ENCODE data around the gene NRG3.

Gene NRG3

GRCh38 chr10:82171899-82172298 lies 296.9 kb downstream of the NRG3 start:
- no peak for DNase-seq (ENCODE audit: low read depth, low spot score)
- no peak overlapping the region for H3K4me3 ChIP-seq (ENCODE audit: low read length)

GRCh38 chr10:82176587-82176986 lies 301.6 kb downstream of the NRG3 start:
- H3K4me3 ChIP-seq (ENCODE audit: low read length) = no peak overlapping the region
- DNase-seq (ENCODE audit: low read depth, low spot score) = no peak

GRCh38 chr10:82190432-82191260 lies 315.7 kb downstream of the NRG3 start:
- no peak for DNase-seq (ENCODE audit: low read depth, low spot score)
- H3K4me3 ChIP-seq (ENCODE audit: low read length) = no peak overlapping the region

GRCh38 chr10:82191653-82192052 lies 316.7 kb downstream of the NRG3 start:
- no peak overlapping the region for H3K4me3 ChIP-seq (ENCODE audit: low read length)
- DNase-seq (ENCODE audit: low read depth, low spot score) = no peak

- no peak for DNase-seq (ENCODE audit: low read depth, low spot score)
- H3K4me3 ChIP-seq (ENCODE audit: low read length) = no peak overlapping the region
These were observed 317.7 kb downstream of the NRG3 start for GRCh38 chr10:82192665-82193064.

GRCh38 chr10:82194419-82194818 lies 319.4 kb downstream of the NRG3 start:
- DNase-seq (ENCODE audit: low read depth, low spot score) = no peak
- H3K4me3 ChIP-seq (ENCODE audit: low read length) = no peak overlapping the region

GRCh38 chr10:82206831-82207230 lies 331.8 kb downstream of the NRG3 start:
- no peak overlapping the region for H3K4me3 ChIP-seq (ENCODE audit: low read length)

GRCh38 chr10:82208726-82209125 lies 333.7 kb downstream of the NRG3 start:
- DNase-seq (ENCODE audit: low read depth, low spot score) = no peak
- H3K4me3 ChIP-seq (ENCODE audit: low read length) = no peak overlapping the region

More at GRCh38 chr10:82206831-82207230, 331.8 kb downstream of the NRG3 start:
- DNase-seq (ENCODE audit: low read depth, low spot score) = no peak

GRCh38 chr10:82210331-82210730 lies 335.3 kb downstream of the NRG3 start:
- H3K4me3 ChIP-seq (ENCODE audit: low read length) = no peak overlapping the region
- no peak for DNase-seq (ENCODE audit: low read depth, low spot score)

- H3K4me3 ChIP-seq (ENCODE audit: low read length) = no peak overlapping the region
- DNase-seq (ENCODE audit: low read depth, low spot score) = no peak
These were observed 336.4 kb downstream of the NRG3 start for GRCh38 chr10:82211346-82211745.

- no peak overlapping the region for H3K4me3 ChIP-seq (ENCODE audit: low read length)
- no peak for DNase-seq (ENCODE audit: low read depth, low spot score)
These were observed 337.8 kb downstream of the NRG3 start for GRCh38 chr10:82212753-82213152.

GRCh38 chr10:82213784-82214183 lies 338.8 kb downstream of the NRG3 start:
- no peak overlapping the region for H3K4me3 ChIP-seq (ENCODE audit: low read length)
- DNase-seq (ENCODE audit: low read depth, low spot score) = no peak

GRCh38 chr10:82221056-82221455 lies 346.1 kb downstream of the NRG3 start:
- H3K4me3 ChIP-seq (ENCODE audit: low read length) = no peak overlapping the region
- no peak for DNase-seq (ENCODE audit: low read depth, low spot score)

GRCh38 chr10:82221601-82222149 lies 346.7 kb downstream of the NRG3 start:
- no peak overlapping the region for H3K4me3 ChIP-seq (ENCODE audit: low read length)
- DNase-seq (ENCODE audit: low read depth, low spot score) = no peak

GRCh38 chr10:82228701-82229100 lies 353.7 kb downstream of the NRG3 start:
- DNase-seq (ENCODE audit: low read depth, low spot score) = no peak
- no peak overlapping the region for H3K4me3 ChIP-seq (ENCODE audit: low read length)

- no peak for DNase-seq (ENCODE audit: low read depth, low spot score)
- no peak overlapping the region for H3K4me3 ChIP-seq (ENCODE audit: low read length)
These were observed 359.2 kb downstream of the NRG3 start for GRCh38 chr10:82234173-82234572.

- DNase-seq (ENCODE audit: low read depth, low spot score) = no peak
- H3K4me3 ChIP-seq (ENCODE audit: low read length) = no peak overlapping the region
These were observed 361.2 kb downstream of the NRG3 start for GRCh38 chr10:82236084-82236731.

GRCh38 chr10:82238291-82238690 lies 363.3 kb downstream of the NRG3 start:
- DNase-seq (ENCODE audit: low read depth, low spot score) = no peak
- no peak overlapping the region for H3K4me3 ChIP-seq (ENCODE audit: low read length)

- DNase-seq (ENCODE audit: low read depth, low spot score) = no peak
- no peak overlapping the region for H3K4me3 ChIP-seq (ENCODE audit: low read length)
These were observed 365.4 kb downstream of the NRG3 start for GRCh38 chr10:82240408-82240807.

- DNase-seq (ENCODE audit: low read depth, low spot score) = no peak
- no peak overlapping the region for H3K4me3 ChIP-seq (ENCODE audit: low read length)
These were observed 367.8 kb downstream of the NRG3 start for GRCh38 chr10:82242778-82243177.
